ENCODE results near the gene UBASH3B. TPM values are rescaled to one million over a fixed set of nuclear protein-coding genes. Genes with fewer than 3 reads are reported as not detected.
A peak's percentile ranks its signal among the peaks of the same experiment; 100 is the strongest.

Gene UBASH3B
- total RNA-seq, 1 experiment from 2014 or later, result 10.3 TPM

DNA sequence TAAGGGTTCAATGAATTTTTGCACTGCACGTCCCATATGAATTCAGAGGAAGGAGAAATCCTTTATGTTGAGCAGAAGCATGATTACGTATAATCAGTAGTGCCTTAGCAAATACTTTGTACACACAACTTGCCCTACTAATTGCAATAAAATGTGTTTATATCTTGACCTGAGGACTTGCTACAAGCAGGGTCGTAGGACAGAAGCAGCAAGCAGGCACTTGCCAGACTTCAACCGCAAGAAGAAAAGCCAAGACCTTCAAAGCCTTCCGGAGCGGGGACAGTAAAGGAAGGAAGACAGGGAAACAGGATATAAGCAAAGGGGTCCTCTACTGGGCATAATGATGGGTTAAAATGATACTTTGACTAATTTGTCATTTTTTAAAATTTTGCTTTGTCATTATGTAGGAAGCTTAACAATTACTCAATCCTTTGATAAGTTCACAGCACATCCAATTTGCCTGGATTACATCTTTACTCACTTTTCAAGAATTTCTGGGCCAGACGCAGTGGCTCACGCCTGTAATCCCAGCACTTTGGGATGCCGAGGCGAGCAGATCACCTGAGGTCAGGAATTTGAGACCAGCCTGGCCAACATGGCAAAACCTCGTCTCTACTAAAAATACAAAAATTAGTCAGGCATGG, 23.2 kb upstream of the UBASH3B start:
- H3K27me3 Mint-ChIP-seq (ENCODE audit: insufficient read depth, unreplicated experiment), result no peaks in the 10 kb centered on the region
- POLR2A ChIA-PET, result interaction anchor here (1.0 to 1.3 kb wide), 4 partner anchors 24 to 225 kb away, joined by 3 to 7 read pairs (median 5); no protein-coding TSS in a partner anchor
- peaks cover 18% of the 10 kb centered on the region for H3K4me1 Mint-ChIP-seq (ENCODE audit: insufficient read depth, unreplicated experiment)

GRCh38 chr11:122633219-122633829, 22.2 kb upstream of the UBASH3B start:
- DNase-seq (ENCODE audit: unreplicated experiment), result peak; percentile 69
- Mint-ChIP-seq H3K4me1 (ENCODE audit: insufficient read depth, unreplicated experiment) (peaks cover 18% of the 10 kb centered on the region), H3K36me3 (ENCODE audit: insufficient read depth, unreplicated experiment) (no peaks in the 10 kb centered on the region), H3K4me3 (ENCODE audit: unreplicated experiment) (no peak overlapping the region), H3K9me3 (ENCODE audit: unreplicated experiment) (no peaks in the 10 kb centered on the region), H3K27me3 (ENCODE audit: insufficient read depth, unreplicated experiment) (no peaks in the 10 kb centered on the region), H3K27ac (ENCODE audit: low read depth, unreplicated experiment) (no peak overlapping the region)
- intact Hi-C loops (cut with micrococcal nuclease), result loop anchor here (1.0 kb wide), 3 partner anchors 53 to 221 kb away; no protein-coding TSS in a partner anchor
- BruUV-seq (replicated peaks), result no TSS peak
- CTCF ChIA-PET, result interaction anchor here (0.5 to 8.0 kb wide), 28 partner anchors 9 to 1490 kb away, joined by 3 to 112 read pairs (median 4); no protein-coding TSS in a partner anchor
- TF ChIP-seq, protein P1, sequence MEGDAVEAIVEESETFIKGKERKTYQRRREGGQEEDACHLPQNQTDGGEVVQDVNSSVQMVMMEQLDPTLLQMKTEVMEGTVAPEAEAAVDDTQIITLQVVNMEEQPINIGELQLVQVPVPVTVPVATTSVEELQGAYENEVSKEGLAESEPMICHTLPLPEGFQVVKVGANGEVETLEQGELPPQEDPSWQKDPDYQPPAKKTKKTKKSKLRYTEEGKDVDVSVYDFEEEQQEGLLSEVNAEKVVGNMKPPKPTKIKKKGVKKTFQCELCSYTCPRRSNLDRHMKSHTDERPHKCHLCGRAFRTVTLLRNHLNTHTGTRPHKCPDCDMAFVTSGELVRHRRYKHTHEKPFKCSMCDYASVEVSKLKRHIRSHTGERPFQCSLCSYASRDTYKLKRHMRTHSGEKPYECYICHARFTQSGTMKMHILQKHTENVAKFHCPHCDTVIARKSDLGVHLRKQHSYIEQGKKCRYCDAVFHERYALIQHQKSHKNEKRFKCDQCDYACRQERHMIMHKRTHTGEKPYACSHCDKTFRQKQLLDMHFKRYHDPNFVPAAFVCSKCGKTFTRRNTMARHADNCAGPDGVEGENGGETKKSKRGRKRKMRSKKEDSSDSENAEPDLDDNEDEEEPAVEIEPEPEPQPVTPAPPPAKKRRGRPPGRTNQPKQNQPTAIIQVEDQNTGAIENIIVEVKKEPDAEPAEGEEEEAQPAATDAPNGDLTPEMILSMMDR (IDR thresholded peaks at IDR 0.05; ENCODE audit: unreplicated experiment), result peak; percentile 72
- POLR2A ChIA-PET, result interaction anchor here (1.0 to 1.3 kb wide), 3 partner anchors 23 to 224 kb away, joined by 4 to 7 read pairs (median 6); no protein-coding TSS in a partner anchor

More for the DNA sequence above, 23.2 kb upstream of the UBASH3B start:
- Mint-ChIP-seq H3K36me3 (ENCODE audit: insufficient read depth, unreplicated experiment) (no peaks in the 10 kb centered on the region), H3K9me3 (ENCODE audit: unreplicated experiment) (no peaks in the 10 kb centered on the region), H3K4me3 (ENCODE audit: unreplicated experiment) (no peak overlapping the region), H3K27ac (ENCODE audit: low read depth, unreplicated experiment) (no peak overlapping the region)
- CTCF ChIA-PET, result interaction anchor here (0.6 to 8.0 kb wide), 24 partner anchors 9 to 1088 kb away, joined by 3 to 112 read pairs (median 4); no protein-coding TSS in a partner anchor
- no TSS peak for BruUV-seq (replicated peaks)
- intact Hi-C loops (cut with micrococcal nuclease), result no loop called here
- no peak for DNase-seq (ENCODE audit: unreplicated experiment)
- TF ChIP-seq, protein P1 (IDR thresholded peaks at IDR 0.05; ENCODE audit: unreplicated experiment), result no peak

- DNase-seq (ENCODE audit: unreplicated experiment), result no peak
- Mint-ChIP-seq H3K36me3 (ENCODE audit: insufficient read depth, unreplicated experiment) (no peaks in the 10 kb centered on the region), H3K9me3 (ENCODE audit: unreplicated experiment) (no peaks in the 10 kb centered on the region), H3K4me3 (ENCODE audit: unreplicated experiment) (no peak overlapping the region), H3K27ac (ENCODE audit: low read depth, unreplicated experiment) (no peak overlapping the region), H3K27me3 (ENCODE audit: insufficient read depth, unreplicated experiment) (no peaks in the 10 kb centered on the region), H3K4me1 (ENCODE audit: insufficient read depth, unreplicated experiment) (peaks cover 12% of the 10 kb centered on the region)
- ChIA-PET POLR2A (no interaction called here), CTCF (interaction anchor here (0.5 to 8.0 kb wide), 5 partner anchors 22 to 388 kb away, joined by 3 to 112 read pairs (median 3); no protein-coding TSS in a partner anchor)
- intact Hi-C loops (cut with micrococcal nuclease), result no loop called here
- TF ChIP-seq, protein P1 (IDR thresholded peaks at IDR 0.05; ENCODE audit: unreplicated experiment), result no peak
- BruUV-seq (replicated peaks), result no TSS peak
These were observed 21.0 kb upstream of the UBASH3B start for GRCh38 chr11:122634501-122634900.

GRCh38 chr11:122637541-122637940, 18.0 kb upstream of the UBASH3B start:
- Mint-ChIP-seq H3K9me3 (ENCODE audit: unreplicated experiment) (no peaks in the 10 kb centered on the region), H3K36me3 (ENCODE audit: insufficient read depth, unreplicated experiment) (no peaks in the 10 kb centered on the region), H3K27ac (ENCODE audit: low read depth, unreplicated experiment) (no peak overlapping the region), H3K27me3 (ENCODE audit: insufficient read depth, unreplicated experiment) (no peaks in the 10 kb centered on the region), H3K4me1 (ENCODE audit: insufficient read depth, unreplicated experiment) (peaks cover 10% of the 10 kb centered on the region), H3K4me3 (ENCODE audit: unreplicated experiment) (no peak overlapping the region)
- POLR2A ChIA-PET, result no interaction called here
- BruUV-seq (replicated peaks), result no TSS peak
- intact Hi-C loops (cut with micrococcal nuclease), result no loop called here
- TF ChIP-seq, protein P1 (IDR thresholded peaks at IDR 0.05; ENCODE audit: unreplicated experiment), result no peak
- no peak for DNase-seq (ENCODE audit: unreplicated experiment)
- CTCF ChIA-PET, result interaction anchor here (0.5 to 8.0 kb wide), 4 partner anchors 14 to 1577 kb away, joined by 3 to 112 read pairs (median 4); no protein-coding TSS in a partner anchor
